HepG2 (cell line): ENCODE data around the gene OVOL3. TPM values are rescaled to one million over a fixed set of nuclear protein-coding genes. Genes with fewer than 3 reads are reported as not detected.

Experiments used
- ATF5 ChIP-seq: sonication (generic); formaldehyde crosslinking; IDR thresholded peaks from 2 replicates; pipeline ENCODE4 v1.4.0; 2020; ENCODE audit warnings: mild to moderate bottlenecking, low read depth, missing genetic modification reagents
- BHLHE40 ChIP-seq: IDR thresholded peaks from 2 replicates; pipeline ENCODE4 v1.6.1; 2011; ENCODE audit warnings: low read length, improper control_type of control experiment
- KLF6 ChIP-seq: IDR thresholded peaks from 2 replicates; pipeline ENCODE4 v1.8.0; 2016; ENCODE audit warnings: missing biosample characterization, missing genetic modification reagents
- MAFF ChIP-seq: IDR thresholded peaks from 2 replicates; pipeline ENCODE4 v1.6.1; 2011; ENCODE audit warnings: low read depth, low read length, improper control_type of control experiment
- MED8 ChIP-seq: sonication (generic); formaldehyde crosslinking; IDR thresholded peaks from 2 replicates; pipeline ENCODE4 v1.8.1; 2023; ENCODE audit warnings: mild to moderate bottlenecking, missing genetic modification reagents; ENCODE audit not compliant: insufficient replicate concordance
- NCOA5 ChIP-seq: sonication (generic); formaldehyde crosslinking; IDR thresholded peaks from 2 replicates; pipeline ENCODE4 v1.4.0; 2020; ENCODE audit warnings: missing genetic modification reagents
- NR2C2 ChIP-seq: sonication (generic); formaldehyde crosslinking; IDR thresholded peaks from 2 replicates; pipeline ENCODE4 v1.4.0; 2020; ENCODE audit warnings: missing genetic modification reagents, mild to moderate bottlenecking, moderate library complexity, borderline replicate concordance
- NR2F6 ChIP-seq, 2 experiments: IDR thresholded peaks; 2 replicates each; pipeline ENCODE4 v1.6.1; 2016; ENCODE audit warnings: antibody characterized with exemption in 1 of 2, mild to moderate bottlenecking in 1 of 2
- RAD21 ChIP-seq: fragments of 450-650 bp; formaldehyde crosslinking; IDR thresholded peaks from 2 replicates; pipeline ENCODE4 v1.5.0; 2020; ENCODE audit warnings: mild to moderate bottlenecking
- RARA ChIP-seq: IDR thresholded peaks from 2 replicates; pipeline ENCODE4 v1.6.1; 2016; ENCODE audit warnings: missing genetic modification reagents, missing compliant biosample characterization
- SP1 ChIP-seq, 2 experiments: fragments of 450-650 bp in 1 of 2; sonication (generic) in 1 of 2; formaldehyde crosslinking in 1 of 2; IDR thresholded peaks; 2 replicates each; pipeline versions ENCODE4 v1.4.0 to v1.6.1; 2016 to 2020; ENCODE audit warnings: missing genetic modification reagents in 1 of 2
- SPEN ChIP-seq: sonication (generic); formaldehyde crosslinking; IDR thresholded peaks from 2 replicates; pipeline ENCODE4 v1.5.1; 2020; ENCODE audit warnings: low read depth, mild to moderate bottlenecking, missing genetic modification reagents
- TEAD2 ChIP-seq: sonication (generic); formaldehyde crosslinking; IDR thresholded peaks from 2 replicates; pipeline ENCODE4 v1.9.0; 2021; ENCODE audit warnings: missing genetic modification reagents
- TOE1 ChIP-seq: sonication (generic); formaldehyde crosslinking; IDR thresholded peaks from 2 replicates; pipeline ENCODE4 v1.4.0; 2020; ENCODE audit warnings: mild to moderate bottlenecking, missing genetic modification reagents
- ZBTB3 ChIP-seq: sonication (generic); formaldehyde crosslinking; IDR thresholded peaks from 2 replicates; pipeline ENCODE4 v1.4.0; 2020; ENCODE audit warnings: low read depth, mild to moderate bottlenecking, moderate library complexity, missing genetic modification reagents, borderline replicate concordance
- ZNF124 ChIP-seq: sonication (generic); formaldehyde crosslinking; IDR thresholded peaks from 2 replicates; pipeline ENCODE4 v1.4.0; 2020; ENCODE audit warnings: missing genetic modification reagents
- ZNF224 ChIP-seq: sonication (generic); formaldehyde crosslinking; IDR thresholded peaks from 2 replicates; pipeline ENCODE4 v1.5.0; 2020; ENCODE audit warnings: mild to moderate bottlenecking, missing genetic modification reagents
- ZNF274 ChIP-seq: sonication (generic); formaldehyde crosslinking; IDR thresholded peaks from 2 replicates; pipeline ENCODE4 v1.5.1; 2020; ENCODE audit warnings: mild to moderate bottlenecking, missing genetic modification reagents
- ZNF331 ChIP-seq: sonication (generic); formaldehyde crosslinking; IDR thresholded peaks from 2 replicates; pipeline ENCODE4 v1.4.0; 2020; ENCODE audit warnings: missing genetic modification reagents
- ZNF33A ChIP-seq: sonication (generic); formaldehyde crosslinking; IDR thresholded peaks from 2 replicates; pipeline ENCODE4 v1.5.1; 2020; ENCODE audit warnings: missing genetic modification reagents, mild to moderate bottlenecking, moderate library complexity, borderline replicate concordance
- ZNF589 ChIP-seq: sonication (generic); formaldehyde crosslinking; conservative IDR thresholded peaks from 2 replicates; pipeline ENCODE4 v1.8.0; 2022; ENCODE audit warnings: mild to moderate bottlenecking, moderate library complexity, missing genetic modification reagents
- ZNF644 ChIP-seq: IDR thresholded peaks from 2 replicates; pipeline ENCODE4 v1.6.1; 2016; ENCODE audit warnings: low read depth
- ZNF772 ChIP-seq: sonication (generic); formaldehyde crosslinking; IDR thresholded peaks from 2 replicates; pipeline ENCODE4 v1.5.0; 2020; ENCODE audit warnings: mild to moderate bottlenecking, missing genetic modification reagents
- polyA plus RNA-seq, 8 experiments: library from polyadenylated mRNA; depleted of rRNA in 3 of 8; stranded (reverse) in 7 of 8; unstranded in 1 of 8; fragments of >200 nt; fragmentation: Illumina TruSeq in 4 of 8; extraction: Trizol in 4 of 8; gene quantifications; 2 replicates each; pipeline versions ENCODE4 v1.2.1 to v1.2.3, GENCODE V29; 2011 to 2016; ENCODE audit warnings: low read depth in 4 of 8, missing spikeins in 1 of 8, mixed read lengths in 1 of 8; ENCODE audit not compliant: insufficient read depth in 1 of 8
- total RNA-seq, 5 experiments: library from RNA; depleted of rRNA; stranded (reverse); fragments of >200 nt; fragmentation: Illumina TruSeq; extraction: Trizol; gene quantifications; 2 replicates each; pipeline ENCODE4 v1.2.3, GENCODE V29; 2016; ENCODE audit warnings: low read depth in 1 of 5
- TF ChIP-seq, protein P1 (sequence below): sonication (generic); formaldehyde crosslinking; IDR thresholded peaks from 2 replicates; pipeline ENCODE4 v1.4.0; 2020; ENCODE audit warnings: missing genetic modification reagents
- TF ChIP-seq, protein P2 (sequence below): sonication (generic); formaldehyde crosslinking; IDR thresholded peaks from 2 replicates; pipeline ENCODE4 v1.4.0; 2020; ENCODE audit warnings: missing genetic modification reagents

OVOL3 gene
- total and polyA plus RNA-seq, 2 of the 13 experiments (the other 11 are each of a cell fraction or from before 2014, with no cell fraction given), result not detected

DNA sequence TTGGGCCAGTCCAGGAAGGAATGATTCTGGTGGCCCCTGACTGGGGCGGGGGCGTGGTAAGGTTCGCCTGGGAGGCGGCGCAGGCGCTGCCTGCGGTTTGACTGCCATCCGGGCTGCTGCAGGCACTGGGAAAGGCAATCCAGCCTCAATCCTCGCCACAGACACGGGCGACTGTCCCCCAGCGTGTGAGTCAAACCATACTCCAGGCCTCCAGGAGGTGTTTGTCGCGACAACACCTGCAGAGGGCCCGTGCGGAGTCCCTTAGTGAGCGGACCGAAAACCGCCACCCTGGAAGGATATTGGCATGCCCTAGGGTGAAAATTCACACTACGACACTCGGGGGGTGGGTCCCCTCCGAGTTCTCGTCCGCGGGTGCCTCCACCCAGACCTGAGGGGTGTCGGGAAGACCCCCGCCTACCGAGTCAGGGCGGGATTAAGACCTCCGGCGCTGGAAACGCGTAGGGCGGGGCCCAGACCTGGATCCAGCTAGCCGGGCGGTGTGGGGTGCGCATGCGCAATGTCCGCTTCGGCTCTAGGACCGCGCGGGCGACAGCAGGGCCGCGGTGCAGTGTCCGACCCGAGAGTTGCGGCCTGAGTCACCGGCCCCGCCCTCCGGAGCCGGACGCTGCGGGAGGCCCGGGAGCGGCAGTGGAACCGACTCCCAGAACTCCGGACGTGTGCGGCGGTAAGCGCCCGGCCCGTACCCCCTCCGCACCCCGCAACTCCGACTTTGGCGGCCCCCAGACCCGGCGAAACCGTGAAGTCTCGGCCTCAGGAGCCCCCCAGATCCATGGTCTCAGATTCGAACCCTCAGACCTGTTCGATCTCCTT lies 28.7 kb downstream of the OVOL3 start, which contains the start of gene CAPNS1 (continued):
- TF ChIP-seq, protein P1, sequence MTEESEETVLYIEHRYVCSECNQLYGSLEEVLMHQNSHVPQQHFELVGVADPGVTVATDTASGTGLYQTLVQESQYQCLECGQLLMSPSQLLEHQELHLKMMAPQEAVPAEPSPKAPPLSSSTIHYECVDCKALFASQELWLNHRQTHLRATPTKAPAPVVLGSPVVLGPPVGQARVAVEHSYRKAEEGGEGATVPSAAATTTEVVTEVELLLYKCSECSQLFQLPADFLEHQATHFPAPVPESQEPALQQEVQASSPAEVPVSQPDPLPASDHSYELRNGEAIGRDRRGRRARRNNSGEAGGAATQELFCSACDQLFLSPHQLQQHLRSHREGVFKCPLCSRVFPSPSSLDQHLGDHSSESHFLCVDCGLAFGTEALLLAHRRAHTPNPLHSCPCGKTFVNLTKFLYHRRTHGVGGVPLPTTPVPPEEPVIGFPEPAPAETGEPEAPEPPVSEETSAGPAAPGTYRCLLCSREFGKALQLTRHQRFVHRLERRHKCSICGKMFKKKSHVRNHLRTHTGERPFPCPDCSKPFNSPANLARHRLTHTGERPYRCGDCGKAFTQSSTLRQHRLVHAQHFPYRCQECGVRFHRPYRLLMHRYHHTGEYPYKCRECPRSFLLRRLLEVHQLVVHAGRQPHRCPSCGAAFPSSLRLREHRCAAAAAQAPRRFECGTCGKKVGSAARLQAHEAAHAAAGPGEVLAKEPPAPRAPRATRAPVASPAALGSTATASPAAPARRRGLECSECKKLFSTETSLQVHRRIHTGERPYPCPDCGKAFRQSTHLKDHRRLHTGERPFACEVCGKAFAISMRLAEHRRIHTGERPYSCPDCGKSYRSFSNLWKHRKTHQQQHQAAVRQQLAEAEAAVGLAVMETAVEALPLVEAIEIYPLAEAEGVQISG (CRISPR knock-in tag), result peak; percentile 84
- TF ChIP-seq, protein P2, sequence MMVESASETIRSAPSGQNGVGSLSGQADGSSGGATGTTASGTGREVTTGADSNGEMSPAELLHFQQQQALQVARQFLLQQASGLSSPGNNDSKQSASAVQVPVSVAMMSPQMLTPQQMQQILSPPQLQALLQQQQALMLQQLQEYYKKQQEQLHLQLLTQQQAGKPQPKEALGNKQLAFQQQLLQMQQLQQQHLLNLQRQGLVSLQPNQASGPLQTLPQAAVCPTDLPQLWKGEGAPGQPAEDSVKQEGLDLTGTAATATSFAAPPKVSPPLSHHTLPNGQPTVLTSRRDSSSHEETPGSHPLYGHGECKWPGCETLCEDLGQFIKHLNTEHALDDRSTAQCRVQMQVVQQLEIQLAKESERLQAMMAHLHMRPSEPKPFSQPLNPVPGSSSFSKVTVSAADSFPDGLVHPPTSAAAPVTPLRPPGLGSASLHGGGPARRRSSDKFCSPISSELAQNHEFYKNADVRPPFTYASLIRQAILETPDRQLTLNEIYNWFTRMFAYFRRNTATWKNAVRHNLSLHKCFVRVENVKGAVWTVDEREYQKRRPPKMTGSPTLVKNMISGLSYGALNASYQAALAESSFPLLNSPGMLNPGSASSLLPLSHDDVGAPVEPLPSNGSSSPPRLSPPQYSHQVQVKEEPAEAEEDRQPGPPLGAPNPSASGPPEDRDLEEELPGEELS (CRISPR knock-in tag), result peak; percentile 58
- 0 out of 2 replicates have a peak, but pooled peaks have one; percentile 67 for TF ChIP-seq ZNF224 (CRISPR knock-in tag)
- TF ChIP-seq NR2F6 (IDR thresholded peaks at IDR 0.05), result no peak
- TF ChIP-seq NR2F6 (CRISPR knock-in tag; IDR thresholded peaks at IDR 0.05), result peak; percentile 54; the same call in 1 of the 2 replicates
- no peak for TF ChIP-seq ATF5 (CRISPR knock-in tag)
- TF ChIP-seq SPEN (CRISPR knock-in tag), result peak; percentile 91
- no peak for TF ChIP-seq ZNF644
- no peak for TF ChIP-seq SP1 (IDR thresholded peaks at IDR 0.05)
- peak; percentile 75 for TF ChIP-seq SP1 (CRISPR knock-in tag; IDR thresholded peaks at IDR 0.05)
- TF ChIP-seq ZNF772 (CRISPR knock-in tag), result no peak; the same call in 1 of the 2 replicates
- TF ChIP-seq TEAD2 (CRISPR knock-in tag), result no peak
- no peak for TF ChIP-seq ZNF124 (CRISPR knock-in tag)
- TF ChIP-seq ZNF589 (CRISPR knock-in tag), result 0 out of 2 replicates have a peak, but pooled peaks have one; percentile 43
- no peak for TF ChIP-seq TOE1 (CRISPR knock-in tag)
- peak; percentile 29; the same call in 1 of the 2 replicates for TF ChIP-seq ZBTB3 (CRISPR knock-in tag)
- peak; percentile 50 for TF ChIP-seq RARA (CRISPR knock-in tag)
- TF ChIP-seq BHLHE40, result no peak
- peak; percentile 60; the same call in 1 of the 2 replicates for TF ChIP-seq ZNF331 (CRISPR knock-in tag)
- peak; percentile 78; the same call in 1 of the 2 replicates for TF ChIP-seq NCOA5 (CRISPR knock-in tag)
- peak; percentile 43; the same call in 1 of the 2 replicates for TF ChIP-seq RAD21 (CRISPR knock-in tag)
- peak; percentile 47; the same call in 1 of the 2 replicates for TF ChIP-seq ZNF274 (CRISPR knock-in tag)
- no peak for TF ChIP-seq MAFF
- TF ChIP-seq KLF6 (CRISPR knock-in tag), result no peak
- TF ChIP-seq NR2C2 (CRISPR knock-in tag), result peak; percentile 51; the same call in 1 of the 2 replicates
- TF ChIP-seq ZNF33A, result no peak
- TF ChIP-seq MED8, result no peak
